Activated CD8-positive, alpha-beta T cell treated with anti-CD3 and anti-CD28 coated beads for 36 hours (primary cell): ENCODE measurements around the gene TRPV4. TPM values are rescaled to one million over a fixed set of nuclear protein-coding genes. Genes with fewer than 3 reads are reported as not detected.

Source experiments
- ATAC-seq: fragments of 200-7000 bp; cut with Tn5 transposase; one replicate; pipeline ENCODE4 v1.10.0; 2021; ENCODE audit warnings: mild to moderate bottlenecking, moderate library complexity
- CTCF ChIA-PET: fragments of 350-600 bp; sonication (Branson Sonifier 250); formaldehyde crosslinking; loops from one replicate; lab custom pipeline; 2021; ENCODE audit warnings: antibody characterized with exemption; lab: Charles Lee
- POLR2A ChIA-PET: fragments of 350-600 bp; sonication (Branson Sonifier 250); formaldehyde crosslinking; loops from one replicate; lab custom pipeline; 2021; ENCODE audit warnings: antibody characterized with exemption; lab: Charles Lee
- DNase-seq: peaks from one replicate; pipeline ENCODE4 v3.0.0-alpha.2; 2020
- H3K27ac Mint-ChIP-seq: one replicate; pipeline ENCODE4 v1.8.0; 2021; ENCODE audit warnings: mild to moderate bottlenecking, mixed read lengths
- H3K27me3 Mint-ChIP-seq: one replicate; pipeline ENCODE4 v1.8.0; 2021; ENCODE audit warnings: mixed read lengths
- H3K36me3 Mint-ChIP-seq: one replicate; pipeline ENCODE4 v1.8.0; 2021; ENCODE audit warnings: low read depth, mixed read lengths
- H3K4me1 Mint-ChIP-seq: one replicate; pipeline ENCODE4 v1.8.0; 2021; ENCODE audit warnings: low read depth, mixed read lengths
- H3K4me3 Mint-ChIP-seq: one replicate; pipeline ENCODE4 v1.8.0; 2021; ENCODE audit warnings: mild to moderate bottlenecking, moderate library complexity, mixed read lengths
- H3K9me3 Mint-ChIP-seq: one replicate; pipeline ENCODE4 v1.8.0; 2021; ENCODE audit warnings: mixed read lengths
- CTCF ChIP-seq: fragments of 200-600 bp; IDR thresholded peaks from one replicate; pipeline ENCODE4 v1.8.0; 2022; ENCODE audit warnings: antibody characterized with exemption, mild to moderate bottlenecking
- intact Hi-C: fragments of 100-400 bp; cut with micrococcal nuclease; formaldehyde crosslinking; loops from one replicate; pipeline ENCODE4 v1.10.0; 2022
- total RNA-seq, 2 experiments: library from RNA; stranded (reverse); gene quantifications; one replicate each; pipeline ENCODE4 v1.2.3, GENCODE V29; 2021

The TRPV4 gene
- total RNA-seq, 2 experiments from 2014 or later = not detected

DNA sequence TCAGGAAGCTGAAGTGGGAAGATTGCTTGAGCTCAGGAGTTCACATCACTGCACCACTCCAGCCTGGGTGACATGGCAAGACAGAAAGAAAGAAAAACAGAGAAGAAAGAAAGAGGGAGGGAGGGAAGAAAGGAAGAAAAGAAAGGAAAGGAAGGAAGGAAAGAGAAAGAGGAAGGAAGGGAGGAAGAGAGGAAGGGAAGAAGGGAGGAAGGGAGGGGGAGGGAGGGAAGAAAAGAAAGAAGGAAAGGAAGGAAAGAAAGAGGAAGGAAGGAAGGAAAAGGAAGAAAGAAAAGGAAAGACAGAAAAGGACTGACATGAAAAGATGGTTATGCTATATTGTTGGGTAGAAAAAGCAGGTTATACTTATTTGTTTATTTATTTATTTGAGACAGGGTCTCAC, 43.2 kb upstream of the TRPV4 start:
- no peak overlapping the region for H3K4me3 Mint-ChIP-seq
- no peak for DNase-seq
- H3K9me3 Mint-ChIP-seq = no peaks in the 10 kb centered on the region
- no peak overlapping the region for H3K27ac Mint-ChIP-seq
- no peak for TF ChIP-seq CTCF
- no peaks in the 10 kb centered on the region for H3K27me3 Mint-ChIP-seq
- peaks cover 36% of the 10 kb centered on the region for H3K4me1 Mint-ChIP-seq
- POLR2A ChIA-PET = no interaction called here
- CTCF ChIA-PET = interaction anchor here (1.0 to 4.4 kb wide), 4 partner anchors 19 to 71 kb away, joined by 3 to 28 read pairs (median 18); no protein-coding TSS in a partner anchor
- no peaks in the 10 kb centered on the region for H3K36me3 Mint-ChIP-seq
- ATAC-seq = no peak
- intact Hi-C loops = no loop called here

DNA sequence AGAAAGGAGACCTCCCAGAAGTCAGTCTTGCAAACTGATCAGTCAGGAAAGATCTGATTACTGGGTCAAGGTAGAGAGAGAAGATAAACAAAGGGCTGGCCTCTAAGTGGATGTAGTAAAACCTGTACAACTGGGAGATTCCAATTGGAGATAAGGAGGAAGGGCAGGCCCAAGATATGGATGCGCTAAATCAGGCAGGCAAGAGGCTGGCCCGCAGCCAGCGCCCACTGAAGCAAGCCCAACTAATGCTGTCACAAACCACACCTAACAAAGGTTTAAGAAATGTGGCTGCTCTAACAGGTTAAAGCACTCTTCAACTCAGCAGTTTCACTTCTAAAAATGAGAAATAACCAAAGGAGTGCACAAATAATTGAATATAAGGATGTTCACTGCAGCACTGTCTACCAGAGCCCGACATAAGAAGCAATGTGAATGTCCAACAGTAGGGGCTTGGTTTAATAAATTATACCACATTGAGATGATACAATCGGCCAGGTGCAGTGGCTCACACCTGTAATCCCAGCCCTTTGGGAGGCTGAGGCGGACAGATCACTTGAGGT, 42.5 kb upstream of the TRPV4 start:
- ChIA-PET CTCF (interaction anchor here (2.8 to 4.4 kb wide), 2 partner anchors 23 to 30 kb away, joined by 18 to 28 read pairs; no protein-coding TSS in a partner anchor), POLR2A (no interaction called here)
- Mint-ChIP-seq H3K27me3 (no peaks in the 10 kb centered on the region), H3K27ac (no peak overlapping the region), H3K4me3 (no peak overlapping the region), H3K36me3 (no peaks in the 10 kb centered on the region), H3K9me3 (no peaks in the 10 kb centered on the region), H3K4me1 (peaks cover 34% of the 10 kb centered on the region)
- intact Hi-C loops = no loop called here
- ATAC-seq (no peak), DNase-seq (no peak)
- TF ChIP-seq CTCF = no peak

DNA sequence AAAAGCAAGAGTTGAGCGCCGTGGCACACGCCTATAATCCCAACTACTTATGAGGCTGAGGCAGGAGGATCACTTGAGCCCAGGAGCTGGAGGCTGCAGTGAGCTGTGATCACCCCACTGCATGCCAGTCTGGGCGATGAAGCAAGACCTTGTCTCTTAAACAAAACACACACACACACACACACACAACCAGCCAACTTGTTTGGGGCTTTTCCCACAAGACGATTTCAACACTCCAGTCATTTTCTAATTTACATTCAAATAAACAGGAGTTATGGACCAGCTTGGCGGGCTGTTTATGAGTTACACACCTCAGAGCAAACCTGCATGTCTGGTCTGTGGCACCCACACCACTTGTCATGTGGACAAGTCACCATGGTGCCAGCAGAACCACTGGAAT, 40.5 kb upstream of the TRPV4 start:
- H3K27ac Mint-ChIP-seq = no peak overlapping the region
- POLR2A ChIA-PET = no interaction called here

DNA sequence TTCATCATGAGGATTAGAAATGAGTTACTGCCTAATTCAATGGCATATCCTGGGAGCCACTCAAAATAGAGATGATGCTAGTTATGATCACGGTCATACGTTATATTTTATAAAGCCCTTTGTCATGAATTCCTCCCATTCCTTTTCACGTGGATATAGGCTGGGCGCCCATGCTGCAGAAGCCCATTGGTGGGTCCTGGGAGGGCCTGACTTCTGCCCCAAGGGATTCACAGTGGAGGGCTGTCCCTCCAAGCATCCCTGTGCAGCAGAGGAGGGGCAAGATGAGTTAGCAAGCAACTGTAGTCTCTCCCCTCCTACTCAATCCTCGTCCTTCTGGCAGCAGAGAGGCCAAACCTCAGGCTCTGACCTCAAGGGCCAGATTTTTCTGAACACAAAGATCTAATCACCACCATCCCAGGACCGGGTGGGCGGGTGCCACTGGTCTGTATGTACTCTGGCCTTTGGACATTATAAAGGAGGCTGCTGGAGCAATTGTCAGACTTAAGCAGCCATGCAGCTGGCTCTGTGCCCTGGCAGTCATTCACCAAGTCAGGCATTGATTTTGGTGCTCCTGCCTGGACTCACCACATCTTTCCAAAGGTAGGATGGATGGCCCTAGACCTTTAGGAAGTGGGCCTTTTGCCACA, 38.6 kb upstream of the TRPV4 start:
- POLR2A ChIA-PET = no interaction called here
- DNase-seq (no peak), ATAC-seq (no peak)
- Mint-ChIP-seq H3K4me3 (no peak overlapping the region), H3K27ac (peak overlapping the region; percentile 23), H3K4me1 (peaks cover 18% of the 10 kb centered on the region), H3K36me3 (no peaks in the 10 kb centered on the region), H3K27me3 (no peaks in the 10 kb centered on the region), H3K9me3 (no peaks in the 10 kb centered on the region)
- no peak for TF ChIP-seq CTCF
- CTCF ChIA-PET = interaction anchor here (4.7 kb wide), 1 partner anchor 27 kb away, joined by 15 read pairs; no protein-coding TSS in a partner anchor
- intact Hi-C loops = no loop called here

More for the DNA sequence above, 40.5 kb upstream of the TRPV4 start:
- Mint-ChIP-seq H3K36me3 (no peaks in the 10 kb centered on the region), H3K9me3 (no peaks in the 10 kb centered on the region), H3K27me3 (no peaks in the 10 kb centered on the region), H3K4me1 (peaks cover 25% of the 10 kb centered on the region), H3K4me3 (no peak overlapping the region)
- intact Hi-C loops = no loop called here
- no peak for TF ChIP-seq CTCF
- CTCF ChIA-PET = interaction anchor here (0.6 to 4.7 kb wide), 4 partner anchors 20 to 67 kb away, joined by 3 to 15 read pairs (median 4); no protein-coding TSS in a partner anchor
- ATAC-seq = no peak
- DNase-seq = no peak

GRCh38 chr12:109870648-109871047, 37.5 kb upstream of the TRPV4 start:
- ChIA-PET CTCF (interaction anchor here (4.7 kb wide), 1 partner anchor 26 kb away, joined by 15 read pairs; no protein-coding TSS in a partner anchor), POLR2A (no interaction called here)
- DNase-seq (no peak), ATAC-seq (no peak)
- Mint-ChIP-seq H3K36me3 (no peaks in the 10 kb centered on the region), H3K9me3 (no peaks in the 10 kb centered on the region), H3K4me1 (peaks cover 19% of the 10 kb centered on the region), H3K27me3 (no peaks in the 10 kb centered on the region), H3K4me3 (no peak overlapping the region), H3K27ac (no peak overlapping the region)
- TF ChIP-seq CTCF = no peak
- intact Hi-C loops = no loop called here
